Astrocyte of the spinal cord (primary cell): ENCODE results near the gene RRBP1.

ENCODE experiments used
- DNase-seq: peaks from one replicate; pipeline ENCODE4 v3.0.0; 2011; ENCODE audit warnings: low read depth, low spot score
- H3K4me3 ChIP-seq: 2 replicates; pipeline ENCODE4 v1.5.1; 2011; ENCODE audit warnings: low read depth, mild to moderate bottlenecking, low read length, moderate library complexity
- in situ Hi-C: cut with HindIII; loops from 2 replicates; pipeline ENCODE4 v1.10.0; 2017; ENCODE audit warnings: low sequenced_read_pairs
- TF ChIP-seq, protein P1 (sequence below): IDR thresholded peaks from 2 replicates; pipeline ENCODE4 v1.5.1; 2012; ENCODE audit warnings: low read depth, mild to moderate bottlenecking, low read length, inconsistent platforms

RRBP1 gene

DNA sequence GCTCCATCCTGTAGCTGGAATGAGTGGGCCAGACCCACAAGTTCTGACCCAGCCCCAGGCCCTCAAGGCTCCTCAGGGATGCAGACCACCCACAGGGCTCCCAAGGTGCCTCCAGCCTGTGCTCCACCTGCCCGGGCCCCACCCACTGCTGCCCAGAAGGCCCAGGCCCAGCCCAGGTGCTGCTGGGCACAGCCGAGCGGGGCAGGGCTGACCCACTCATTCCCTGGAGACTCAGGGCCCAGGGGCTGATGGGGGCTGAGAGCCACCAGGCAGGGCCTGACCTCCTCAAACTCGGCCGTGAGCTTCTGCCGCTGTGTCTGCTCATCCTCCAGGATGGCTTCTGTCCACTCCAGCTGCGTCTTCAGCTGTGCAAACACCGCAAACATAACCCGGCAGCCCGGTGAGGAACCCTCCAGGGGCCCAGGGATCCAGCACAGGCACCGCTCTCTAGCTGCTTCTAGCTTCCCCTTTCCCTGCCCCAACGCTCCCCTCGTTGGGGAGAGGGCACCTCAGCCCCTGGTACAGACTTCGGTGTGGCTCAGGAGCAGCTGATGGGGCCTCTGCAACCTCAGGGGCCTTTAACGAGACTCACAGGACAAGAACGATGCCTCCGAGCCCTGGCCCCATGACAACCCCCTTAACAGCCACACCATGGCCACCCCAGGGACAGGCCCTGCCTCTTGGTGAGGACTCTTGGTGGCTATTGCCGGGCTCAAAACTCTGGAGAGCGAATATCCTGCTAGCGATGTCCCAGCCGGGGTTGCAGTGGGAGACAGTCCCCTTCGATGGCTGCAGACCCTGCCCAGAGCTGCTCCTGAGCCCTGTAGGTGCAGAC lies 66.2 kb downstream of the RRBP1 start:
- no peak overlapping the region for H3K4me3 ChIP-seq
- no peak for DNase-seq
- in situ Hi-C loops: no loop called here

DNA sequence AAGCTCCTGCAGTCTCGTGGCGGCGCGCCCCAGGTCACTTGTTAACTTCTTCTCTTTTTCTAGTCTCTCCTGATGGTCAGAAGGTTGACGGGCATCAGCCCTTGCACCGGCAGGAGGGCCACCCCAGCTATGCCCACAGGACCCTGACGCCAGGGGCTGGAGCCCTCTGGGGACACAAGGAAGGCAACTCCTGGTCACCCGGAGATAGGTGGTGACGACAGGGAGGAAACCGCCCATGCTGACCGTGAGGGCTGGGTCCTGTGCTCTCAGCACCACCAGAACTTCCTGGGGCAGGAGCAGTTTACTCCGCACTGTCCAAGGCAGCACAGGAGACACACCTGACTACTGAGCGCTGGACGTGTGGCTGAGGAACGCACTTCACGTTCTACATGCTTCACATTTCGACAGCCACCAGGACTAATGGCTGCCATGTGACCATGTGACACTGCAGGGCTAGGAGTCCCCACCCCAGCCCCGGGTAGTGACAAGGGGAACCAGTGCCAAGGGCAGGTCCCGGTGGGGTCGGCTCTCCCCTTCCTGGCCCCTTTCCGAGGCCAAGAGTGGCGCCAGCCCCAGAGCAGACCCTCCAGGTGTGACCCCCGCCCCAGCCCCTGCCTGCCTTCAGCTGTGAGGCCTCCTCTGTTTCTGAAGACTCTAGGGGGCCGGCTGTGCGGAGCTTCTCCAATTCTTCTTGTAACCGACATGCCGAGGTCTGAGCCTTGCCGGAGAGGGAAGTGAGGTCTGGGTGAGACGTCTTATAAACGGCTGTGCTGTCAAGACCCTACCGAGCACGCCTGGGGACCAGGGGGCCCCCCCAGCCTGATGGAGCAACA lies 67.0 kb downstream of the RRBP1 start:
- no peak for DNase-seq
- no peak overlapping the region for H3K4me3 ChIP-seq
- in situ Hi-C loops: no loop called here
- TF ChIP-seq, protein P1, sequence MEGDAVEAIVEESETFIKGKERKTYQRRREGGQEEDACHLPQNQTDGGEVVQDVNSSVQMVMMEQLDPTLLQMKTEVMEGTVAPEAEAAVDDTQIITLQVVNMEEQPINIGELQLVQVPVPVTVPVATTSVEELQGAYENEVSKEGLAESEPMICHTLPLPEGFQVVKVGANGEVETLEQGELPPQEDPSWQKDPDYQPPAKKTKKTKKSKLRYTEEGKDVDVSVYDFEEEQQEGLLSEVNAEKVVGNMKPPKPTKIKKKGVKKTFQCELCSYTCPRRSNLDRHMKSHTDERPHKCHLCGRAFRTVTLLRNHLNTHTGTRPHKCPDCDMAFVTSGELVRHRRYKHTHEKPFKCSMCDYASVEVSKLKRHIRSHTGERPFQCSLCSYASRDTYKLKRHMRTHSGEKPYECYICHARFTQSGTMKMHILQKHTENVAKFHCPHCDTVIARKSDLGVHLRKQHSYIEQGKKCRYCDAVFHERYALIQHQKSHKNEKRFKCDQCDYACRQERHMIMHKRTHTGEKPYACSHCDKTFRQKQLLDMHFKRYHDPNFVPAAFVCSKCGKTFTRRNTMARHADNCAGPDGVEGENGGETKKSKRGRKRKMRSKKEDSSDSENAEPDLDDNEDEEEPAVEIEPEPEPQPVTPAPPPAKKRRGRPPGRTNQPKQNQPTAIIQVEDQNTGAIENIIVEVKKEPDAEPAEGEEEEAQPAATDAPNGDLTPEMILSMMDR: no peak

More for the DNA sequence above, 66.2 kb downstream of the RRBP1 start:
- TF ChIP-seq, protein P1: no peak

DNA sequence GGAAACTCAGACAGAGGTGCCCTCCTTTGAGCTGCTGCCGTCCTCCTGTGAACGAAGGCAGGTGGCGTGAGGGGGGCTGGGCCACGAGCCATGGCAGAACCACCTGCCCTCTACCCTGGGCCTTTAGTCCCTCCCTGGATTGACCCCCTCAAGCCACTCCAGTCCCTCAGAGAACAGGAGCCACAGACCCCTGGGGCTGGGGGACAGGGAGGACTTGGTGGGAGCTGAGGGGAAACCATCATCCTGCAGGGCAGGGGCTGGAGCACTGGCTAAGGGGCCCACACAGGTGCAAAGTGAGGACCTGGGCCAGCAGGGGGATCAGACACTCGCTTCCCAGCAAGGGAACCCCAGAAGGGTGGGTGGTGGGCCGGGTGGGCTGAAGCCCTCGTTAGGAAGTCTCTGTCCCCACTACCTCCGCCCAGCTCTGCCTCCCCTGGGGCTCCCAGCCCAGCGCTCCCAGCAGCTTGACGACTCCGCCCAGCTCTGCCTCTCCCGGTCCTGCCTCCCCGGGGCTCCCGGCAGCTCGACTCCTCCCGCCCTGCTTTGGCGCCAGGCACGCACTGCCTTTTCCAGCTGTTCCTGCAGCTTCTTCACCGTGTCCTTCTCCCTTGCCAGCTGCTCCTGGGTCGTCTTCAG lies 67.7 kb downstream of the RRBP1 start:
- in situ Hi-C loops: no loop called here
- TF ChIP-seq, protein P1: no peak
- DNase-seq: peak; percentile 23
- no peak overlapping the region for H3K4me3 ChIP-seq

DNA sequence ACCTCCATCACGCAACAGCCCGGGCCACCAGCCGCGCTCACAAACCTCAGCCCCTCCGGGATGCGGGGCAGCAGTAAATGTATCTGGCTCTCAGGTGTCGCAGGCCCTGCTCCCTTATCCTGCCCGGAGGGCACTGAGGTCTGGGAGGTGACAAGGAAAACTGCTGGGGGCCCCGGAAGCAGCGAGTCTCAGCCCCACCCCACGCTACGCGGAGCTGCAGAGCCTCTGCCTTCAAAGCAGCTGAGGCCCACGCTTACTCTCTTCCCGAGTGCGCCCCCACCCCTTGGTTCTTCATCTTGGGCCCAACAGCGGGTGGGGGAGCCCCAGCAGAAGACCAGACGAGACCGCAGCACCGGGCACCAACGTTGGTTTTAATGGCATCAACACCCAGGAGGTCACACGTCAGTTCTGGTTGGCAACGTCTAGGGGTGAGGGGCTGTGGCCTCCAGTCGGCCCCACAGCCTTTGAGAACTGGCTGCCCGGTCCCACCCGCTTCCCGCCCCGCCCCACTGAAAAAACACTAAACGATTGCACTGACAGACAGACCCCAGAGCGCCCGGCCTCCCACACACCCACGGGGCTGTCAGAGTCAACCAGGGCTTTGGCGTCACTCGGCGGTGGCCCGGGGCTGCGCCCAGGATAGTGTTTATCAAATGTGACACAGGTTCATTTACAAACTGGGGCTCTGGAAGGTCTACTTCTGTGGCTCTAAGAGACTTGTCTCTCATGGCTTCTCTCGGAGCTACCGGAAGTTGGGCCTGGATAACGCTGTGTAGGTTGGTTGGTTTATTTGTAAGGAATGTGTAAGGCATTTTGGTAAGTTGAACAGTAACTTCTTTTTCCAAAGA lies 68.5 kb downstream of the RRBP1 start:
- DNase-seq: no peak
- H3K4me3 ChIP-seq: no peak overlapping the region
- in situ Hi-C loops: no loop called here
- TF ChIP-seq, protein P1: no peak

DNA sequence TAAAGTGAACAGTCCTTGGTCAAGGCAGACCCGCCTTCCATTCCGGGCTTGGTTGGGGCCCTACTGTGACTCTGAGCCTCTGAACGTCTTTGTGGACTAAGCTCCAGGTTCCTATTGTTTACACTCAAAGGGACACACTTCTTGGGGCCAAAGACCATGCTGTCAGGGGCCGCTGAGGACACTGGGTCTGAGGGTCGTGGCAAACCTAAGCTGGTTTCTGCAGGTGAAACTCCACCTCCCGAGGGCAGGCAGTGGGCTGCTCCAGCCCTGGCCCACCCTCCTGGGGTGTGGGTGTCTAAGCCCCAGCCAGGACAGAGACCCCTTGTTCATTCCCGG lies 69.1 kb downstream of the RRBP1 start:
- DNase-seq: no peak
- TF ChIP-seq, protein P1: no peak
- in situ Hi-C loops: no loop called here
- H3K4me3 ChIP-seq: no peak overlapping the region
